H1 (cell line): ENCODE results near the gene MRPL54. TPM values are rescaled to one million over a fixed set of nuclear protein-coding genes. Genes with fewer than 3 reads are reported as not detected.
A peak's percentile ranks its signal among the peaks of the same experiment; 100 is the strongest.

Source experiments
- CTCF ChIA-PET: fragments of 300-600 bp; sonication (Branson Sonifier 250); formaldehyde crosslinking; loops from one replicate; lab custom pipeline; 2021; ENCODE audit not compliant: partially characterized antibody; lab: Charles Lee
- POLR2A ChIA-PET: fragments of 300-600 bp; sonication (Branson Sonifier 250); formaldehyde crosslinking; loops from one replicate; lab custom pipeline; 2021; ENCODE audit warnings: inconsistent platforms; ENCODE audit not compliant: partially characterized antibody; lab: Charles Lee
- DNase-seq, 2 experiments: peaks; one replicate each; pipeline versions ENCODE4 v3.0.0 to v3.0.0-alpha.2; 2010 to 2022; ENCODE audit warnings: low spot score in 2 of 2, low read depth in 1 of 2, mixed read lengths in 1 of 2
- FAIRE-seq: peaks from 2 replicates; lab custom pipeline; 2011; peaks lifted over from hg19 to GRCh38; lab: Jason Lieb, UNC
- H2AFZ ChIP-seq: 2 replicates; pipeline ENCODE4 v1.8.1; 2012; ENCODE audit warnings: low read length, inconsistent platforms
- H2AK5ac ChIP-seq: 2 replicates; pipeline ENCODE4 v1.6.1; 2013; ENCODE audit warnings: low read depth, low read length
- H2BK120ac ChIP-seq: replicated peaks from 2 replicates; pipeline ENCODE3; 2013; ENCODE audit warnings: low read depth, low read length, inconsistent platforms
- H2BK12ac ChIP-seq: 2 replicates; pipeline ENCODE4 v1.6.1; 2013; ENCODE audit warnings: low read depth, low read length
- H2BK15ac ChIP-seq: 2 replicates; pipeline ENCODE4 v1.6.1; 2013; ENCODE audit warnings: low read length
- H2BK20ac ChIP-seq: 2 replicates; pipeline ENCODE4 v1.6.1; 2013; ENCODE audit warnings: low read length
- H2BK5ac ChIP-seq: 2 replicates; pipeline ENCODE4 v1.6.1; 2013; ENCODE audit warnings: low read depth, low read length
- H3K14ac ChIP-seq: 2 replicates; pipeline ENCODE4 v1.6.1; 2013; ENCODE audit warnings: inconsistent platforms; ENCODE audit not compliant: insufficient read length
- H3K18ac ChIP-seq: 2 replicates; pipeline ENCODE4 v1.6.1; 2013; ENCODE audit warnings: low read length; ENCODE audit errors: extremely low read depth
- H3K23ac ChIP-seq: 2 replicates; pipeline ENCODE4 v1.6.1; 2013; ENCODE audit warnings: inconsistent platforms; ENCODE audit not compliant: insufficient read length
- H3K23me2 ChIP-seq: 2 replicates; pipeline ENCODE4 v1.6.1; 2013; ENCODE audit warnings: low read depth, low read length
- H3K27ac ChIP-seq: 2 replicates; pipeline ENCODE4 v1.6.1; 2011; ENCODE audit warnings: low read depth, low read length, inconsistent platforms
- H3K27me3 ChIP-seq, 4 experiments: replicated peaks in 1 of 4; 1 replicate in 1 of 4; 2 replicates in 3 of 4; pipeline versions ENCODE4 v1.6.1 to v1.8.1; 2011 to 2013; ENCODE audit warnings: low read length in 3 of 4, mild to moderate bottlenecking in 3 of 4, inconsistent platforms in 2 of 4, mixed read lengths in 2 of 4, moderate library complexity in 1 of 4; ENCODE audit not compliant: control insufficient read depth in 3 of 4, insufficient read depth in 3 of 4; ENCODE audit errors: extremely low read depth in 1 of 4
- H3K36me3 ChIP-seq, 4 experiments: 2 replicates each; pipeline versions ENCODE4 v1.6.1 to v1.8.1; 2011 to 2013; ENCODE audit warnings: mild to moderate bottlenecking in 4 of 4, low read length in 3 of 4, moderate library complexity in 2 of 4, control low read depth in 1 of 4, inconsistent platforms in 1 of 4; ENCODE audit not compliant: insufficient read depth in 4 of 4, control insufficient read depth in 2 of 4
- H3K4ac ChIP-seq: replicated peaks from 2 replicates; pipeline ENCODE3; 2013; ENCODE audit warnings: low read length, low read depth, mixed read lengths, inconsistent platforms; ENCODE audit not compliant: insufficient read length
- H3K4me1 ChIP-seq, 4 experiments: replicated peaks in 1 of 4; 1 replicate in 1 of 4; 2 replicates in 3 of 4; pipeline versions ENCODE4 v1.6.1 to v1.8.1; 2011 to 2013; ENCODE audit warnings: low read length in 3 of 4, inconsistent platforms in 2 of 4, mixed read lengths in 1 of 4; ENCODE audit not compliant: insufficient read depth in 4 of 4, control insufficient read depth in 3 of 4
- H3K4me2 ChIP-seq, 2 experiments: 2 replicates each; pipeline versions ENCODE4 v1.6.1 to v1.8.1; 2011 to 2013; ENCODE audit warnings: low read depth in 2 of 2, low read length in 2 of 2, control low read depth in 1 of 2, inconsistent platforms in 1 of 2, mild to moderate bottlenecking in 1 of 2; ENCODE audit not compliant: insufficient read depth in 1 of 2
- H3K4me3 ChIP-seq, 4 experiments: fragments of 200-600, 300-600 bp in 1 of 4; sonication (generic), shearing (Covaris generic), sonication (Bioruptor Twin) in 1 of 4; 2 replicates each; pipeline versions ENCODE4 v1.5.1 to v1.8.1; 2011 to 2016; ENCODE audit warnings: low read length in 4 of 4, low read depth in 3 of 4, control low read depth in 2 of 4, inconsistent platforms in 2 of 4, mild to moderate bottlenecking in 2 of 4, mixed read lengths in 1 of 4, moderate library complexity in 1 of 4; ENCODE audit not compliant: insufficient read depth in 2 of 4; ENCODE audit errors: extremely low read depth in 1 of 4
- H3K56ac ChIP-seq: replicated peaks from 2 replicates; pipeline ENCODE3; 2013; ENCODE audit warnings: low read depth, mild to moderate bottlenecking, mixed read lengths, low read length, inconsistent platforms; ENCODE audit not compliant: insufficient read length
- H3K79me1 ChIP-seq: 2 replicates; pipeline ENCODE4 v1.6.1; 2013; ENCODE audit warnings: low read depth, low read length, control low read depth
- H3K79me2 ChIP-seq, 2 experiments: 2 replicates each; pipeline versions ENCODE4 v1.6.1 to v1.8.1; 2012 to 2013; ENCODE audit warnings: low read length in 2 of 2, mild to moderate bottlenecking in 2 of 2, inconsistent platforms in 1 of 2; ENCODE audit not compliant: insufficient read depth in 2 of 2, control insufficient read depth in 1 of 2
- H3K9ac ChIP-seq, 4 experiments: replicated peaks in 1 of 4; 1 replicate in 1 of 4; 2 replicates in 3 of 4; pipeline versions ENCODE4 v1.6.1 to v1.8.1; 2011 to 2013; ENCODE audit warnings: low read depth in 3 of 4, low read length in 3 of 4, control low read depth in 2 of 4, mild to moderate bottlenecking in 2 of 4, moderate library complexity in 2 of 4, inconsistent platforms in 1 of 4; ENCODE audit errors: extremely low read depth in 1 of 4
- H3K9me3 ChIP-seq, 2 experiments: 2 replicates each; pipeline versions ENCODE4 v1.6.1 to v1.8.1; 2012 to 2013; ENCODE audit warnings: mild to moderate bottlenecking in 2 of 2, moderate library complexity in 2 of 2, control low read depth in 1 of 2, inconsistent platforms in 1 of 2, low read depth in 1 of 2, low read length in 1 of 2, mixed read lengths in 1 of 2; ENCODE audit not compliant: insufficient read depth in 2 of 2
- H4K20me1 ChIP-seq, 2 experiments: replicated peaks in 1 of 2; 2 replicates each; pipeline versions ENCODE3 to v1.8.1; 2011 to 2013; ENCODE audit warnings: inconsistent platforms in 2 of 2, low read length in 2 of 2, mild to moderate bottlenecking in 1 of 2; ENCODE audit not compliant: insufficient read depth in 2 of 2, control insufficient read depth in 1 of 2
- H4K5ac ChIP-seq: 2 replicates; pipeline ENCODE4 v1.6.1; 2013; ENCODE audit warnings: low read length, low read depth, mixed read lengths, inconsistent platforms; ENCODE audit not compliant: insufficient read length
- H4K8ac ChIP-seq: 2 replicates; pipeline ENCODE4 v1.8.0; 2013; ENCODE audit warnings: mild to moderate bottlenecking, moderate library complexity, low read length, inconsistent platforms; ENCODE audit not compliant: insufficient read depth; ENCODE audit errors: extremely low read depth
- H4K91ac ChIP-seq: replicated peaks from 2 replicates; pipeline ENCODE3; 2013; ENCODE audit warnings: low read length, mixed read lengths, inconsistent platforms; ENCODE audit not compliant: insufficient read length
- HDAC2 ChIP-seq, 2 experiments: fragments of 300-600 bp in 1 of 2; sonication (generic) in 1 of 2; IDR thresholded peaks; 2 replicates each; pipeline ENCODE4 v1.6.1; 2011 to 2012; ENCODE audit warnings: low read depth in 2 of 2, low read length in 2 of 2, mild to moderate bottlenecking in 2 of 2, moderate library complexity in 2 of 2, borderline replicate concordance in 1 of 2, inconsistent platforms in 1 of 2
- KDM1A ChIP-seq: fragments of 200-600, 300-600 bp; sonication (generic); IDR thresholded peaks from 2 replicates; pipeline ENCODE4 v1.7.1; 2016; ENCODE audit warnings: mild to moderate bottlenecking, low read length, borderline replicate concordance
- TAF7 ChIP-seq: optimal IDR thresholded peaks from 2 replicates; pipeline ENCODE3; 2011; ENCODE audit warnings: low read depth, mild to moderate bottlenecking, inconsistent platforms, low read length, moderate library complexity, borderline replicate concordance
- WGBS, 2 experiments: shearing (Covaris generic) in 1 of 2; methylation state at CpG; one replicate each; pipeline versions ENCODE4 v1.1.6 to v1.1.7; 2013 to 2015; ENCODE audit warnings: low lambda C conversion rate in 2 of 2, mixed read lengths in 2 of 2, inconsistent platforms in 1 of 2, low coverage in 1 of 2, missing lambda C conversion rate in 1 of 2; ENCODE audit not compliant: insufficient replicate concordance in 2 of 2, insufficient coverage in 1 of 2, insufficient read length in 1 of 2; ENCODE audit errors: extremely low coverage in 1 of 2, missing lambda C conversion rate in 1 of 2; 5-methylcytosine and 5-hydroxymethylcytosine counted together
- polyA plus RNA-seq, 7 experiments: library from polyadenylated mRNA; depleted of rRNA in 3 of 7; stranded (reverse) in 5 of 7; unstranded in 2 of 7; fragments of >200 nt in 5 of 7; fragments of 200-250 nt in 2 of 7; gene quantifications; 1 replicate in 5 of 7; 2 replicates in 1 of 7; 4 replicates in 1 of 7; pipeline versions ENCODE4 v1.2.1 to v1.2.3, GENCODE V29; 2011 to 2013; ENCODE audit warnings: missing spikeins in 2 of 7, mixed read lengths in 2 of 7
- total RNA-seq: library from RNA; stranded (reverse); fragmentation: NEBNext Ultra II Directional; extraction: Animal tissue kit (Norgen Biotek cat#: 25700); gene quantifications from 2 replicates; pipeline ENCODE4 v1.2.1, GENCODE V29; 2021

The MRPL54 gene
- total and polyA plus RNA-seq, 2 of the 8 experiments (the other 6 are each of a cell fraction or from before 2014, with no cell fraction given): 63.8 to 72.8 TPM

- H3K27ac ChIP-seq: no peak overlapping the region
- no peak overlapping the region for H3K4me2 ChIP-seq
- CTCF ChIA-PET: interaction anchor here (0.5 to 1.9 kb wide), 5 partner anchors 19 to 192 kb away, joined by 3 to 6 read pairs (median 4); no protein-coding TSS in a partner anchor
- no peak overlapping the region for H3K4me3 ChIP-seq
- peaks cover 6% of the 10 kb centered on the region; the same call in 1 of the 2 replicates for H3K23me2 ChIP-seq
- H3K27me3 ChIP-seq: peaks cover 0 to 9% (median 8%) of the 10 kb centered on the region in 4 experiments; a peak in 6 of 7 replicates
- TF ChIP-seq KDM1A (peak; percentile 93), TAF7 (no peak), HDAC2 (IDR thresholded peaks at IDR 0.05; ENCODE audit: borderline replicate concordance in 1 of 2, low read depth in 2 of 2, low read length in 2 of 2) (0 out of 4 replicates have a peak, but pooled peaks of 1 of the 2 experiments have one; percentile 36)
- no peaks in the 10 kb centered on the region for H3K79me2 ChIP-seq
- no peak overlapping the region for H3K4ac ChIP-seq
- H3K23ac ChIP-seq: no peak overlapping the region
- no peak overlapping the region for H4K91ac ChIP-seq
- WGBS, 2 experiments: 80% methylated on average over 6 of the region's 6 CpGs; no CpG with 5 or more reads in 1 of the 2 experiments
- H3K79me1 ChIP-seq: no peaks in the 10 kb centered on the region
- no peak overlapping the region for H2AFZ ChIP-seq
- H3K9ac ChIP-seq: no peak overlapping the region
- H3K14ac ChIP-seq: no peak overlapping the region
- peaks cover 0 to 5% (median 1%) of the 10 kb centered on the region in 4 experiments; a peak in 2 of 7 replicates for H3K4me1 ChIP-seq
- no peaks in the 10 kb centered on the region for H4K20me1 ChIP-seq
- no peak overlapping the region for H2BK20ac ChIP-seq
- no peak overlapping the region for H2BK12ac ChIP-seq
- POLR2A ChIA-PET: interaction anchor here (0.7 to 1.7 kb wide), 4 partner anchors 10 to 242 kb away, joined by 3 to 7 read pairs (median 4); partner anchors contain the start of gene EEF2
- H3K9me3 ChIP-seq: 0 out of 4 replicates have a peak, but pooled peaks cover 0 to 4% of the 10 kb centered on the region in 2 experiments
- H3K56ac ChIP-seq: no peak overlapping the region
- H2BK15ac ChIP-seq: no peak overlapping the region
- no peak for FAIRE-seq
- no peak overlapping the region for H4K8ac ChIP-seq
- no peak overlapping the region for H4K5ac ChIP-seq
- no peak overlapping the region for H2BK5ac ChIP-seq
- H3K18ac ChIP-seq: no peak overlapping the region
- H3K36me3 ChIP-seq: no peaks in the 10 kb centered on the region
- DNase-seq: no peak
- no peak overlapping the region for H2BK120ac ChIP-seq
- no peak overlapping the region for H2AK5ac ChIP-seq
Measured at GRCh38 chr19:3790209-3790734, 27.8 kb downstream of the MRPL54 start.
